SJSA1 (cell line): ENCODE data around the gene HTR1D. TPM values are rescaled to one million over a fixed set of nuclear protein-coding genes. Genes with fewer than 3 reads are reported as not detected.
A peak's percentile ranks its signal among the peaks of the same experiment; 100 is the strongest.

Source experiments
- DNase-seq, 2 experiments: peaks; one replicate each; pipeline ENCODE4 v3.0.0-alpha.2; 2015 to 2020; ENCODE audit warnings: low spot score in 2 of 2, low read depth in 1 of 2
- H3K27ac ChIP-seq: fragments of 250-450 bp; sonication (Bioruptor Pico); 2 replicates; pipeline ENCODE4 v1.5.1; 2020; ENCODE audit warnings: mild to moderate bottlenecking, moderate library complexity
- H3K27me3 ChIP-seq: fragments of 250-450 bp; sonication (Bioruptor Pico); replicated peaks from 2 replicates; pipeline ENCODE4 v1.5.1; 2020; ENCODE audit warnings: mild to moderate bottlenecking, moderate library complexity
- H3K36me3 ChIP-seq: fragments of 250-450 bp; sonication (Bioruptor Pico); 2 replicates; pipeline ENCODE4 v1.5.1; 2020; ENCODE audit warnings: mild to moderate bottlenecking
- H3K4me1 ChIP-seq: fragments of 250-450 bp; sonication (Bioruptor Pico); replicated peaks from 2 replicates; pipeline ENCODE4 v1.6.1; 2021; ENCODE audit warnings: mild to moderate bottlenecking
- H3K4me3 ChIP-seq: fragments of 250-450 bp; sonication (Bioruptor Pico); 2 replicates; pipeline ENCODE4 v1.5.1; 2020; ENCODE audit warnings: mild to moderate bottlenecking
- H3K9me3 ChIP-seq: fragments of 250-450 bp; sonication (Bioruptor Pico); replicated peaks from 2 replicates; pipeline ENCODE4 v1.5.1; 2020; ENCODE audit warnings: mild to moderate bottlenecking
- total RNA-seq: library from RNA; depleted of rRNA; stranded (reverse); fragments of >200 nt; shearing (Covaris generic); gene quantifications from 2 replicates; pipeline ENCODE4 v1.2.3, GENCODE V29; 2014

The HTR1D gene
- total RNA-seq, 1 experiment from 2014 or later, result 0.24 TPM

DNA sequence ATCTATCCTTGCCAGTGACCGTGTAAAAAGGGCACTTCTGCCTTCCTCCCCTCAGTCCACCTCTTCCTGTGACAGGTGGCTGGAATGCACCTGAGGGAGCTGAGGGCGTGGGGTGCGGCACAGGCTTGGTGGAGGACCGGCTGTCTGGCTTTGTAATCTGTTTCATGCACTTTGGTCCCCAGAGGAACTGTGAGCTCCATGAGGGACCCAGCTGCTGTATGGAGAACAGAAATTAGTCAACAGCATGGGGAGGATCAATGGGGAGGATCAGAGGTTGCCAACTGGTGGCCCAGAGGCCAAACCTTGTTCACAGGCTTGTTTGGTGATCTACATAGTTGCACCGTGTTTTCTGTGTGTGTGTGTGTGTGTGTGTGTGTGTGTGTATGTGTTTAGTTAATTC, 29.7 kb downstream of the HTR1D start:
- peaks cover 20% of the 10 kb centered on the region for H3K4me1 ChIP-seq
- no peak for DNase-seq
- no peaks in the 10 kb centered on the region for H3K27me3 ChIP-seq
- no peak overlapping the region for H3K4me3 ChIP-seq
- H3K27ac ChIP-seq, result no peak overlapping the region; the same call in 1 of the 2 replicates
- no peaks in the 10 kb centered on the region for H3K9me3 ChIP-seq
- no peaks in the 10 kb centered on the region for H3K36me3 ChIP-seq

DNA sequence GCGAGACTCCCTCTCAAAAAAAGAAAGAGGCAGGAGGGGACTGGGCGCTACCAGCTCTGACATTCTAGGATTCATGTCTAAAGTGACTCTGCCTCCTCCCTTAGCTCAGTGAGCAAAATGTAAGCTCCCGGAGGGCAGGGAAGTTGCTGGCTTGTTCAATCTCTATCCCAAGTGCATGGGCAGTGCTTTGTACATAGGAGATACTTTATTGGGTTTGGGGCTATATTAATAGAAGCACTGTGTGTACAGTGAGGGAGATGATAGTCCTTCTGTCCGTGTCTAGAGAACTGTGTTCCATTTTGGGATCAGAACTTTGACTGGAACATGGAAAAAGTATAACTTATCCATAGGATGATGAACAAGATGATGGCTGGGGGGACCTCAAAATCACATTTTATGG, 31.9 kb downstream of the HTR1D start:
- H3K4me3 ChIP-seq, result no peak overlapping the region
- no peaks in the 10 kb centered on the region for H3K9me3 ChIP-seq
- no peaks in the 10 kb centered on the region for H3K27me3 ChIP-seq

DNA sequence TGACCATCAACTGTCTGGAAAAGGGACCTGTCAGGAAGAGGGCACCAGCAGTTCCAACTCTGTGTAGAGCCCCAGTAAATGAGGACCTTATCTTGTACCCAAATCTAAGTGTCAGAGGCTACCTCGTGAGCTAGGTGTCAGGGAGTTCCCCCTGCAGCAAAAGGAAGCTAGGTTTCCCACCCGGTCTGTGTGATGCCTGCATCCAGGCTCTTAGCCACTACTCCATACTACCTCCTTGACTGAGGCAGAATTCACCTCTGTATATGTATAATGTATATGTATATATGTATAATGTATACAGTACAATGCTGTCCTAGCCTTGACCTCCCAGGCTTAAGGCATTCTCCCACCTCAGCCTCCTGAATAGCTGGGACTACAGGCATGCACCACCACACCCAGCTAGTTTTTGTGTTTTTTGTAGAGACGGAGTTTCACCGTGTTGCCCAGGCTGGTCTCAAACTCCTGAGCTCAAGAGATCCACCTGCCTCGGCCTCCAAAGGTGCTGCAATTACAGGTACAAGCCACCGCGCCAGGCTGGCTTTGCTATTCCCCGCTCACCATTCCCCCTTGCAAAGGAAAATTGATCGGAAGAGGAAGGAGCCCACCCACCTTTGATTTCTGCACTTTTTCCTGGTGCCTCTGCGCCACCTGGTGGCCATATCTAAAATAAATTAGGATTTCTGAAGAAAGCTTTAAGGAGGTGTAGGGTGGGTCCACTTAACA, 32.9 kb downstream of the HTR1D start:
- Histone ChIP-seq H3K36me3 (no peaks in the 10 kb centered on the region), H3K4me3 (peak overlapping the region; percentile 14), H3K27me3 (no peaks in the 10 kb centered on the region), H3K4me1 (peaks cover 15% of the 10 kb centered on the region), H3K27ac (no peak overlapping the region), H3K9me3 (no peaks in the 10 kb centered on the region; the same call in 1 of the 2 replicates)
- DNase-seq, result peak in 1 of 2 experiments; percentile 60

More for the DNA sequence above, 31.9 kb downstream of the HTR1D start:
- Histone ChIP-seq H3K4me1 (peaks cover 20% of the 10 kb centered on the region), H3K27ac (no peak overlapping the region), H3K36me3 (no peaks in the 10 kb centered on the region)
- DNase-seq, result no peak

DNA sequence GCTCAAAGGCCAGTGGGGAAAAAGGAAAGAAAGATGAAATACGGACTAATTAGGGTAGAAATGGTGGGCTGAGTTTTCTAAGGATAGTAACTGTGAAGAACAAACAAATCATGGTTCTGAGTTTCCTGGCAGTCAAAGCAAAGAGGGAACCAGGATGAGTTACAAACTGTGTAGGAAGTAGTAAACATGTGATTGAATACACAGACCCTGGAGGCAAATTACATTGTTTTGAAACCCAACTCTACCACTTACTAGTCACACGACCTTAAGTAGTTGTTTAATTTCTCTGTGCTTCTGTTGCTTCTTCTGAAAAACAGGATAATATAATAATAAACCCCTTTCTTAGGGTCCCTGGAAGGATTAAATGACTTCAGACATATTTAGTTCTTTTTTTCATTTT, 37.4 kb downstream of the HTR1D start:
- Histone ChIP-seq H3K9me3 (no peaks in the 10 kb centered on the region; the same call in 1 of the 2 replicates), H3K4me3 (no peak overlapping the region), H3K4me1 (peaks cover 16% of the 10 kb centered on the region), H3K27me3 (no peaks in the 10 kb centered on the region), H3K27ac (no peak overlapping the region), H3K36me3 (no peaks in the 10 kb centered on the region)
- no peak for DNase-seq

DNA sequence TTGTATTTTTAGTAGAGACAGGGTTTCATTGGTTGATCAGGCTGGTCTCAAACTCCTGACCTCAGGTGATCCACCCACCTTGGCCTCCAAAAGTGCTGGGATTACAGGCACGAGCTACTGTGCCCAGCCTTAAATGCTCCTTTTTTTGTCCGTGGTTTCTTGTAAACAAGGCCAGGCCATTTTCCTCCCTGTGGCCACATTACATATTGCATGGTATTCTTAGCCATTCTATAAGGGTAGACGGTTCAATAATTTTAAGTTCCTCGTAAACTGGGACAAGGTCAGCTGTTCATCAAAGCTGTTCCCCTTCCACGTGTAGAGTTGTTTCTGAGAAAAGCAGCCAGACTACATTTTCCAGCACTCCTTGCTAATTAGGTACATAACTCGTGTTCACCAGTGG, 38.4 kb downstream of the HTR1D start:
- H3K27ac ChIP-seq, result no peak overlapping the region
- peaks cover 16% of the 10 kb centered on the region for H3K4me1 ChIP-seq
- no peak overlapping the region for H3K4me3 ChIP-seq
- no peak for DNase-seq
- H3K36me3 ChIP-seq, result no peaks in the 10 kb centered on the region
- no peaks in the 10 kb centered on the region for H3K27me3 ChIP-seq
- no peaks in the 10 kb centered on the region; the same call in 1 of the 2 replicates for H3K9me3 ChIP-seq

DNA sequence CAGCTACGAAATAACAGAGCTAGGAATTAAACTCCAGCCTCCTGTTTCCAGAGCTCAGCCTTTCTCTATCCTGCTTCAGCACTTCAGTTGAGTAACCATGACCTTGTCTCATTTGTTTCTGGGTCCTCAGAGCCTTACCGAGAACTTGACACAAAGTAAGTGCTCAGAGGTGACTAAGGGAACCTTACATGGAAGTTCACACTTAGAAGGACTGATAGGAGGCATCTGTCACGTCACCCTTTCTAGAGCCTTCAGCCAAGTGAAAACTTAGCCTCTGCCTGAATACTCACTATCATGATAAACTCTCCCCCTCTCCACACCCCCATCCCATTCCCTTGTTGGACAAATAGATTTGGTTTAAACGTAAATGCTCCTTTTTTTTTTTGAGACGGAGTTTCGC, 38.9 kb downstream of the HTR1D start:
- H3K27ac ChIP-seq, result peak overlapping the region; percentile 90
- no peak for DNase-seq
- H3K4me3 ChIP-seq, result no peak overlapping the region
- no peaks in the 10 kb centered on the region for H3K27me3 ChIP-seq
- peaks cover 16% of the 10 kb centered on the region for H3K4me1 ChIP-seq
- no peaks in the 10 kb centered on the region; the same call in 1 of the 2 replicates for H3K9me3 ChIP-seq
- no peaks in the 10 kb centered on the region for H3K36me3 ChIP-seq

DNA sequence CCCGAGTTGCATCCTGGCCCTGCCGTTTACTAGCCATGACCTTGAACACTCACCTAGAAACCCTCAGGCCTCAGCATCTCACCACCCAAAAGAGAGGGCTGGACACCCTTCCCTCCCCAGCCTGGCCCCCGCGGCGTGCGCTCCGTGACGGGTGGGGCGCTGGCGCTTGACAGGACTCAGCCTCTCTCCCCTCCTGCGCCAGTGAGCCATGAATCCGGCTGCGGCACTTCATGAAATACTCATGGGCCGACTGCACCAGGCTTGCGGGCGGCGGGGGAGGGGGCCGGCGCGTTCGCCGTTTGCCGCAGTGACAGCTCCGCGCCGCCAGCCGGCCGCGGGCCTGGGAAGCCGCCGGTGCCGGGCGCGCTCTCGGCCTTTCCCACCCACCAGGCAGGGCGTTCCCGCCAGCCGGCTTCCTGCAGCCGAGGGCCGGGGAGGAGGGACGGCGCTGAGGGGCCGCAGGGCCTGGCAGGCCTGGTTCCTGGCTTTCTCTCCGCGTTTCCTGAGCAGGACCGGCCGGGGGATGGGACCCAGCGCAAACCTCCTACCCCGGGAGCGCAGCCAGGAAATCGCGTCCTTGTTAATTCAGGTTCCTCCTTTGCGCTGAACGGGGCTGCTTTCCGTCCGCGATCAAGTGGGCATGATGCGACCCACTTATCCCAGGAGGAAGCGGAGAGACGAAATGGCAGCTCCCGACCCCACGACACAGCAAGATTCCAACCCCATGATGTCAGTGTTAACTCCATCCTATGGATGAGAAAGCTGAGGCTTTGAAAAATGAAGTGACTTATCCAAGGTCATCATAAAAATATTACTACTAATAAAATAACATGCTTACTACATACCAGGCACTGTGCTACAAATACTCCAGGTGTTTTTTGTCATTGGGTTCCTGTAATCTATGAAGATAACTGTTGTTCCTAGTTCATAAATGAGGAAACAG, 39.6 kb downstream of the HTR1D start:
- Histone ChIP-seq H3K27me3 (no peaks in the 10 kb centered on the region), H3K4me1 (peaks cover 16% of the 10 kb centered on the region), H3K4me3 (peak overlapping the region; percentile 40), H3K36me3 (no peaks in the 10 kb centered on the region), H3K27ac (peak overlapping the region; percentile 90), H3K9me3 (no peaks in the 10 kb centered on the region; the same call in 1 of the 2 replicates)
- DNase-seq, result peak; percentile 88 to 89

DNA sequence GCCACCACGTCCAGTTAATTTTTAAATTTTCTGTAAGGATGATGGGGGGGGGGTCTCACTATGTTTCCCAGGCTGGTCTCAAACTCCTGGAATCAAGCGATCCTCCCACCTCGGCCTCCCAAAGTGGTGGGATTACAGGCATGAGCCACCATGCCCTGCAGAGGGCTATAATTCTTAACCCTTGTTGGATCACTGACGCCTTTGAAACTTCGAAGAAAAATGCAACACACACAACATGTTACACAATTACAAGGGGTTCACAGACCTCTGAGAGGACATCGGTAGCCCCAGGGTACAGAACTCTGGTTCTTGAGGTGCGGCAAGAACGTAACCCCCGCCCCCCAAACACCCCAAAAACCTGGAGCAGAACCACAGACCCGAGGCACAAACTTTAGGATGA, 40.3 kb downstream of the HTR1D start:
- Histone ChIP-seq H3K36me3 (no peaks in the 10 kb centered on the region), H3K4me1 (peaks cover 16% of the 10 kb centered on the region), H3K27ac (peak overlapping the region; percentile 90), H3K27me3 (no peaks in the 10 kb centered on the region), H3K4me3 (peak overlapping the region; percentile 40), H3K9me3 (no peaks in the 10 kb centered on the region; the same call in 1 of the 2 replicates)
- no peak for DNase-seq

DNA sequence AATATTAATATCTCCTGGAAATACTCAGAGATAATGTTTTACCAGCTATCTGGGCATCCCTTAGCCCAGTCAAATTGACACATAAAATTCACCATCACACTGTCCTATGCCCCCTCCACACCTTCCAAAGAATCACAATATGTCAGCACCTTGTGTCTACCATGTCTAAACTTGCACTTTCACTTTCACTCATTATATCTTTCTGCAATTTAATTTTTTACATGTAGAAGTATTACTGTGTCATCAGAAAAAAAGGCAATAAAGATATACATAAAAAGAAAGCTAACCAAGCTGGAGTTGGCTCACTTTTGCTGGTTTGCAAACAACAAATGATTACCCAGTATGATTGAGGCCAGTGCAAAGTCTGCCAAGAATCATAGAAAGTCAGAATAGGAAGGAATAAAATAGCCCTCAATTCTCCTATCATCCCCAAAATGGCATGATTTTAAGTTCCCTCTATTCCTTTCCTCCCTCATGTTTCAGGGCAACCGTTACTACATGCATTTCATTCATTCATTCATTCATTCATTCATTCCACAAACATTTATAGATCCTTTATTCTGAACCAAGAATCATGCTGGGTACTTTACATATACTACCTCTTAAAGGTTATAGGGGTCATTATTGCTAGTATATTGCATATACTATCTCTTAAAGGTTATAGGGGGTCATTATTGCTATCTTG, 42.7 kb downstream of the HTR1D start:
- Histone ChIP-seq H3K27me3 (no peaks in the 10 kb centered on the region), H3K36me3 (no peaks in the 10 kb centered on the region), H3K4me3 (no peak overlapping the region), H3K9me3 (no peaks in the 10 kb centered on the region; the same call in 1 of the 2 replicates), H3K4me1 (peaks cover 16% of the 10 kb centered on the region), H3K27ac (no peak overlapping the region)
- DNase-seq, result no peak

DNA sequence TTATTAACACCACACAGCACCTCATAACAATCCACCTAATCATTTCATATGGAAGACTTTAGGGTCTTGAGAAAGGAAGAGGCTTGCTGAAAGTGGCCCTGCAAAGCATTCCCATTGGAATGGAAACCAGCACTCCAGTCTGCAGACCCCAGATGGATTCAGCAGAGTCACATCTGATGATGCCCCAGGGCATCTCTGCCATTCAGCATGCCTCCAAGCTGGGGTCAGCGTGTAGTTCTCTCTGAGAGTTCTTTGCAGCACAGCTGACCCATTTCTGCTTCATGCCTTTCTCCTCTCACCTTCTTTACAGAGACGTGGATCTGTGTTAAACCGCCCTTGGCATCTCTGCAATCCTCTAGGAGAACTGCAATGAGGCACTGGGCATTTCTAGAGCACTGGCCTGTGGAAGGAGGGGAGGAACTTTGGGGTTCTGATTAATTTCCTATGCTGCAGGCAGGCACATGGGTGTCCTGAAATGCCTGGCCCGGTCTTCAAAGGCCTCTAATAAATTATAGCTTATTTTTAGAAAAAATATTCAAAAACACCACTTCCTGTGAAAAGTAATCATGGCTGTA, 46.0 kb downstream of the HTR1D start:
- Histone ChIP-seq H3K36me3 (no peaks in the 10 kb centered on the region; the same call in 1 of the 2 replicates), H3K4me3 (no peak overlapping the region), H3K4me1 (peaks cover 12% of the 10 kb centered on the region), H3K27me3 (no peaks in the 10 kb centered on the region), H3K9me3 (no peaks in the 10 kb centered on the region), H3K27ac (no peak overlapping the region)
- no peak for DNase-seq

DNA sequence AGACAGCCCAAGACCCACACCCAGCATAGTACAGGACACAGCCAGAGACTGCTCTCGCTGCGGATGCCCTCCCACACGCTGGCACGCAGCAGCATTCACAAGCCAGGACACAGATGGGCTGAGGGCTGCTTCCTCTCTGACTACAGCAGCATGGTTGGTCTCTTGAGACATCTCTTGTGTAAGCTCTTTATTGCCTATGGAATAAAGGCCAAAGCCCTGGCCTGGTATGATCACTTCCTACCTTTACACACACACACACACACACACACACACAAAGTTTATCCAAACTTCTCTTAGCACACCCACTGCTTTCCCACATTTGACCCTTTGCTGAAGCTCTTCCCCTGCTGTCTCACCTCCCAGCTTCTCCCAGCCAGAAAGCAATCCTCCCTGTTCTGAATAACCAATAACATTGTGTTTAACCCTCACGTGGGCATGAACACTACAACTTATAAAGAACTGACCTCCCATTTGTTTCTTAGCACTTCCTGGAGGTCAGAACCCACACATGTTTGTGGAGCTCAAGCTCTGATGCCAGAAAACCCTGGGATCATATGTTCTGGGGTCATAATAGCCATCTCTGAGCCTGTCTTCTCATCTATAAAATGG, 47.5 kb downstream of the HTR1D start:
- no peaks in the 10 kb centered on the region for H3K27me3 ChIP-seq
- H3K27ac ChIP-seq, result no peak overlapping the region
- H3K4me3 ChIP-seq, result no peak overlapping the region
- no peak for DNase-seq
- peaks cover 22% of the 10 kb centered on the region for H3K4me1 ChIP-seq
- no peaks in the 10 kb centered on the region for H3K9me3 ChIP-seq
- H3K36me3 ChIP-seq, result no peaks in the 10 kb centered on the region; the same call in 1 of the 2 replicates

DNA sequence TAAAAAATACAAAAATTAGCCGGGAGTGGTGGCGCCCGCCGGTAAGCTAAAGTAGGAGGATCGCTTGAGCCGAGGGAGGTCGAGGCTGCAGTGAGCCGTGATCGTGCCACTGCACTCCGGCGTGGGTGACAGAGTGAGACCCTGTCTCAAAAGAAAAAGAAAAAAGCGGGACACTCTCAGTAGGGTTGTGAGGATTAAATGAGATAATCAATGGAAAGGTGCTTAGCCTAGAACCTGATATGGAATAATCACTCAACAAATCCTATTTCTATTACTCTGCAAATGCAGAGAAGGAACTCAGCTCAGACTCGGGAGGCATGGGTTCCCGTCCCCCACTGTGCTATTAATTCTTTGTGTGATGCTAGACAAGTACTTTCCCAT, 48.1 kb downstream of the HTR1D start:
- Histone ChIP-seq H3K27ac (no peak overlapping the region), H3K4me1 (peaks cover 22% of the 10 kb centered on the region), H3K9me3 (no peaks in the 10 kb centered on the region), H3K27me3 (no peaks in the 10 kb centered on the region), H3K4me3 (no peak overlapping the region), H3K36me3 (no peaks in the 10 kb centered on the region; the same call in 1 of the 2 replicates)
- DNase-seq, result no peak
